HG03097 (cell line): ENCODE data around the gene RBM43.
"Not testable (repeated sequence)": the region's sequence is repeated elsewhere in the genome, so short reads cannot be mapped to it uniquely, and the experiment has no call there.

Source experiments
- ATAC-seq: cut with Tn5 transposase; IDR thresholded peaks from one replicate; pipeline ENCODE4 v1.9.1; 2021; ENCODE audit not compliant: unreplicated experiment, low FRiP score

Gene RBM43

GRCh38 chr2:151261231-151261976 lies at the start of gene RBM43:
Gene RBM43 (minus strand): TSS chr2:151261863. CDS start chr2:151261727, 136 bp downstream.
- peak; percentile 91 for ATAC-seq

DNA sequence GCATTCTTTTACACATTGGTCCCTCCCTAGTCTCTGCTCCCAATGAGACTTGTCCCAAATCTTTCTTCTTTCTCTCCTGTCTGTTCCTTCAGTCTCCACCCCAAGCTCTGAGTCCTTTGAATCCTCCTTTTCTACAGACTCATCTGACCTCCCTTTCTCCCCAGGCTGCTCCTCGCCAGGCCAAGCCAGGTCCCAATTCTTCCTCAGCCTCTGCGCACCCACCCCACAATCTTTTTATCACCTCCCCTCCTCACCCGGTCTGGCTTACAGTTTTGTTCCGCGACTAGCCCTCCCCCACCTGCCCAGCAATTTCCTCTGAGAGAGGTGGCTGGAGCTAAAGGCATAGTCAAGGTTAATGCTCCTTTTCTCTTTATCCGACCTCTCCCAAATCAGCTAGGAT lies 48.6 kb upstream of the RBM43 start:
- ATAC-seq, result not testable (repeated sequence)

- no peak for ATAC-seq
Measured at GRCh38 chr2:151306621-151307020, 45.0 kb upstream of the RBM43 start.

- no peak for ATAC-seq
Measured at GRCh38 chr2:151305129-151305691, 43.5 kb upstream of the RBM43 start.

GRCh38 chr2:151302879-151303278 lies 41.2 kb upstream of the RBM43 start:
- no peak for ATAC-seq

- ATAC-seq, result no peak
Measured at GRCh38 chr2:151302404-151302803, 40.7 kb upstream of the RBM43 start.

DNA sequence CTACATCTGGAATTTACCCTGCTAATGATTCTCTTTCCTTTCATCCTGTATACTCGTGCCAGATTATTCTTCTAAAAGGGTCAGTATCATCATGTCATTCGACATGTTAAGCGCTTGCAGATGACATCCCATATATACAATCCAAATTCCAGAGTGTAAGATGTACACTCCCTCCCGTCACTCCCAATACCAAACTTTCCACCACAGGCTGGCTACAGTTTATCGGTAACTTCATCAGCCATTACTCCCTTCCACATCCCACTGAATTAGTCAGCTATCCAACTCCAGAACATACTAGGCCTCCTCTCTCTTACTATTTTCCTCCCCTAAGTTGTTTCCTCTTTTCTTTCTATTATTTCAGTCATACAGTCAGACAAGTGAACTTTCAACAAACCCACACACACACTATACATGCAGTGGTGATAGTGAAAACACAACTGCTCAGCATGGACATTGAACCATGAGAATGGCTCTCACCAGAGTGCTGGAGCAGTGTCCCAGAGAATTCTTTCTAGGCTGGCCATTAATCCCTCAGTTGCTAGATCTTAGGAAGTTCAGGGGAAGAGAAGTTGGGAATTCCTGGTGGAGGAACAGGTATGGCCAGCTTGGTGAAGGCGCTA lies 38.4 kb upstream of the RBM43 start:
- no peak for ATAC-seq

GRCh38 chr2:151297882-151298281 lies 36.2 kb upstream of the RBM43 start:
- ATAC-seq, result peak; percentile 95

- ATAC-seq, result not testable (repeated sequence)
Measured at GRCh38 chr2:151295926-151296325, 34.3 kb upstream of the RBM43 start.

- ATAC-seq, result no peak
Measured at GRCh38 chr2:151292546-151292945, 30.9 kb upstream of the RBM43 start.

- no peak for ATAC-seq
Measured at GRCh38 chr2:151292141-151292540, 30.5 kb upstream of the RBM43 start.

GRCh38 chr2:151291224-151291623 lies 29.6 kb upstream of the RBM43 start:
- ATAC-seq, result no peak

DNA sequence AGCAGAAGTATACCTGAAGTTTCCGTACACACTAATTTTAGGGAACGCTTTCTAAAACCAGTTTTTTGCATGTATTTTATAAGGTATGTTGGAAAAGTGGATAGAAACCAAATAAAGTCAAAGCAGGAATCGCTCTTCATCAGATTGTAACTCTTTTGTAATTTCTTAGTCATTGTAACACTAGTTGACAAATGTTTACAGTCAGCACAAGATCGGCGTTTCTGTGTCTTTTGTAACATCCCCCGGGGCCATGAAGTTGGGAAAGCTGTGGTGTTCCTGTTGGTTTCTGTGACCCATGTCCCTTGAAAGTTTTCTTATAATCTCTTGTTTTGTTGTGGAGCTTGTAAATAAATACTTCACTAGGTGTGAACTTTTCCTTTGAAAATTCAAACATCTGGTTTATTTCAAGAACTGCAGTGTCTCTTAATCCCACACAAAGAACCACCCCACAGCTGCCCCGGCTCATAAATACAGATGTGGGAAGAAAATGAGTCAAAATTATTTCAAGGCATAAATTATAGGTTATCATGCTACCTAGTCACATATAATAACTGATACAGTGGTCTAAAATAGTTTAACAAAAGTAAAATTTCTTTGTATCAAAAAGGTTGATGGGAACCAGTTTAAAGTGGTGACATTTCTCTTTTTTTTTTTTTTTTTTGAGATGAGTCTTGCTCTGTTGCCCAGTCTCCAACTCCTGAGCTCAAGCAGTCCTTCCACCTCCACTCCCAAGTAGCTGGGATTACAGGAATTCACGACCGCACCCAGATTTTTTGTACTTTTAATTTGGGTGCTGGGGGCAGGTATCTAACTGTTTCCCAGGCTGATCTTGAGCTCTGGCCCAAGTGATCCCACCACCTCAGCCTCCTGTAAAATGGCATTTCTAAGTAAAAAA lies 28.6 kb upstream of the RBM43 start:
- peak; percentile 17 for ATAC-seq

DNA sequence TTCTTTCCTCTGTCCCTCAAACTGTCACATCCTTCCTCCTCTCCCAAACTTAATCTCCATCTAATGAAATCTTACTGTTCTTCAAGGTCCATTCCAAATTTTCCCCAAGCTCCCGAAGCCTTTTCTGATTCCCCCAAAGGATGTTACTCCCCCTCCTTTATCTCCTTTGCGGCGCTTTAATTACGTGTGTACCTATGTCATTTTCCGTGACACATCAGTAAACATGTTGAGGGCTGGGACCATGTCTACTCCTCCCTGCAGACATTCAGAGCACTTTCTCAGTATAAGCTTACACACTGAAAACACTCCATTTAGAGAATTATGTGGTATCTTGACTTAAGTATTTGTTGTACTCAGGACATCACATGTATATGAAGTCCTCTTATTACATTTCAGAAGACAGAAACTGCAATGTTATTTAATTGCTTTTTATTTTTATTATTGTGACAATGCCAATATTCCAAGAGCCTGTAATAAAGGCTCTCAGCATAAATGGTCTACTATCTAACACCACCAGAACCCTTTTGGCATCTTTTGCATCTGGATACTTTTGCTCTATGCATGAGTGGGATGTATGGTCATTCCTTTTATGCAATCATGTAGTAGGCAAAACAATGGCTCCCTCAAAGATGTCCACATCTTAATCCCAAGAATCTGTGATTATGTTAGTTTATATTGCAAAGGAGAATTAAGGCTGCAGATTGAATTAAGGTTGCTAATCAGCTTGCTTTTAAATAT lies 26.0 kb upstream of the RBM43 start:
- peak; percentile 1 for ATAC-seq

- no peak for ATAC-seq
Measured at GRCh38 chr2:151282401-151282800, 20.7 kb upstream of the RBM43 start.

DNA sequence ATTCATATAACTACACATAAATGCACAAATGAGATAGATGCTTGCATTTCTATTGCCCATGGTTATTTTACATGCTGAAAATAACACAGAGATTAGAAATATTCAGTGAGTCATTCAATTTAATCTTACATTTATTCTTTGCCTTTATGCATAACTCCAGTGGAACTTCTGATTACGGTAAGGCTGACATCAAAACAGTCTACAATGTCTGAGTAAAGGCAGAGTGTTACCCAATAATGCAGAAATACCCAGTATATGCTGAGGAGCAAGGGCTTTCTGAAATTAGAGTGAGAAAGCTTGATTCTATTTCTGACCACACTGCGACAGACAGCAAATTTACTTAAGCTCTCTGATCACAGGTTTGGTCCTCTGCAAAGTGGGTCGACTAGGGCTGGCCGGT lies 18.6 kb upstream of the RBM43 start:
- no peak for ATAC-seq

GRCh38 chr2:151278487-151278886 lies 16.8 kb upstream of the RBM43 start:
- no peak for ATAC-seq

- ATAC-seq, result no peak
Measured at GRCh38 chr2:151277067-151277466, 15.4 kb upstream of the RBM43 start.

- ATAC-seq, result no peak
Measured at GRCh38 chr2:151275291-151275690, 13.6 kb upstream of the RBM43 start.

DNA sequence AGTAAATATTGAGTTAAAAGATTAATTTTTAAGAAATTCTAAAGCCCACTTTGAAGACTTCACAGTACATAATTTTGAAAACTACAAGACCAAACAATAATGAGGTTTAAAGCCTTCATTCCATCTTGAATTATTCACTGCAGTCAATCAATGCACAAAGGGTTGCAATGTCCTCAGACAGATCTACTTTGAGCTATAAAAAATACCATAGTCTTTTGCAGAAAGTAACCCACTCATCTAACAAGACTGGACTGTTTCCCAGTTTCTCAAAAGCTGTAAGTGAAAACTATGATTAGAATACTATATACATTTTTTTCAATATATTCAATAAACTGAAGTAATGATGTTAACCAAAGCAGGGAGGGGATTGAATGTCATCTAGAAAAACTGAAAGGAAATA lies 10.2 kb upstream of the RBM43 start:
- ATAC-seq, result no peak
